Ascending aorta (tissue), 2 donors: ENCODE results near the gene WDFY3. TPM values are rescaled to one million over a fixed set of nuclear protein-coding genes. Genes with fewer than 3 reads are reported as not detected.

Experiments
- DNase-seq, 2 donors: peaks; one replicate each; pipeline ENCODE4 v3.0.0-alpha.2; 2019; ENCODE audit warnings: low spot score in 2 of 2
- H3K27ac ChIP-seq, 2 donors: fragments of 200-600 bp; sonication (generic); one replicate each; pipeline ENCODE4 v1.5.1; 2016 to 2017; ENCODE audit warnings: mild to moderate bottlenecking in 1 of 2
- H3K27me3 ChIP-seq: fragments of 200-600 bp; sonication (generic); one replicate; pipeline ENCODE4 v1.5.1; 2017
- H3K36me3 ChIP-seq, 2 donors: fragments of 200-600 bp; sonication (generic); one replicate each; pipeline ENCODE4 v1.5.1; 2016
- H3K4me1 ChIP-seq, 2 donors: fragments of 200-600 bp; sonication (generic); one replicate each; pipeline ENCODE4 v1.5.1; 2016 to 2017; ENCODE audit warnings: mild to moderate bottlenecking in 1 of 2
- H3K4me3 ChIP-seq, 2 donors: fragments of 200-600 bp; sonication (generic); one replicate each; pipeline ENCODE4 v1.5.1; 2016 to 2017; ENCODE audit warnings: mild to moderate bottlenecking in 1 of 2
- H3K9me3 ChIP-seq, 2 donors: fragments of 200-600 bp; sonication (generic); one replicate each; pipeline ENCODE4 v1.5.1; 2016
- intact Hi-C: fragments of 100-400 bp; cut with DNase I; formaldehyde crosslinking; loops from one replicate; pipeline ENCODE4 v1.15.1; 2023
- total RNA-seq: library from RNA; depleted of rRNA; stranded (reverse); fragments of >200 nt; gene quantifications from one replicate; pipeline ENCODE4 v1.1.0, GENCODE V29; 2016
- TF ChIP-seq, protein P1 (sequence below), 3 experiments: fragments of 200-600 bp in 2 of 3; fragments of 450-650 bp in 1 of 3; sonication (generic) in 2 of 3; IDR thresholded peaks; one replicate each; pipeline ENCODE4 v1.5.1; 2016 to 2019; ENCODE audit warnings: antibody characterized with exemption in 3 of 3, mild to moderate bottlenecking in 1 of 3, moderate library complexity in 1 of 3

Gene WDFY3
- total RNA-seq, 1 donor from 2014 or later, result 30.2 TPM

DNA sequence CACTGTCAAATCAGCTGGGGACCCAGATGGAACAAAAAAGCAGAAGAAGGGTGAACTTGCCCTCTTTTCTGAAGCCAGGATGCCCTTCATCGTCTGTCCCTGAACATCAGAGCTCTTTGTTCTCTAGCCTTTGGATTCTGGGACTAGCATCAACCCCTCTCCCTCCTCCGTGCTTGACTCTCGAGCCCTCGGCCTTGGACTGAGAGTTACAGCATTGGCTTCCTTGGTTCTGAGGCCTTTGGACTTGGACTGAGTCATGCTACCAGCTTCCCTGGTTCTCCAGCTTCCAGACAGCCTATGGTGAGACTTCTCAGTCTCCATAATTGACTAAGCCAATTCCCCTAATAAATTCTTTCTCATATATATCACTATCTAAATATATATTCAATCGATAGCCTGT, 38.4 kb downstream of the WDFY3 start:
- Histone ChIP-seq H3K4me3 (no peak overlapping the region), H3K27me3 (no peaks in the 10 kb centered on the region), H3K4me1 (peaks cover 0 to 18% of the 10 kb centered on the region in 2 donors), H3K27ac (no peak overlapping the region), H3K36me3 (peaks cover 0 to 7% of the 10 kb centered on the region in 2 donors), H3K9me3 (no peaks in the 10 kb centered on the region)
- no peak for DNase-seq
- intact Hi-C loops, result no loop called here
- TF ChIP-seq, protein P1, sequence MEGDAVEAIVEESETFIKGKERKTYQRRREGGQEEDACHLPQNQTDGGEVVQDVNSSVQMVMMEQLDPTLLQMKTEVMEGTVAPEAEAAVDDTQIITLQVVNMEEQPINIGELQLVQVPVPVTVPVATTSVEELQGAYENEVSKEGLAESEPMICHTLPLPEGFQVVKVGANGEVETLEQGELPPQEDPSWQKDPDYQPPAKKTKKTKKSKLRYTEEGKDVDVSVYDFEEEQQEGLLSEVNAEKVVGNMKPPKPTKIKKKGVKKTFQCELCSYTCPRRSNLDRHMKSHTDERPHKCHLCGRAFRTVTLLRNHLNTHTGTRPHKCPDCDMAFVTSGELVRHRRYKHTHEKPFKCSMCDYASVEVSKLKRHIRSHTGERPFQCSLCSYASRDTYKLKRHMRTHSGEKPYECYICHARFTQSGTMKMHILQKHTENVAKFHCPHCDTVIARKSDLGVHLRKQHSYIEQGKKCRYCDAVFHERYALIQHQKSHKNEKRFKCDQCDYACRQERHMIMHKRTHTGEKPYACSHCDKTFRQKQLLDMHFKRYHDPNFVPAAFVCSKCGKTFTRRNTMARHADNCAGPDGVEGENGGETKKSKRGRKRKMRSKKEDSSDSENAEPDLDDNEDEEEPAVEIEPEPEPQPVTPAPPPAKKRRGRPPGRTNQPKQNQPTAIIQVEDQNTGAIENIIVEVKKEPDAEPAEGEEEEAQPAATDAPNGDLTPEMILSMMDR (IDR thresholded peaks at IDR 0.05), result no peak

DNA sequence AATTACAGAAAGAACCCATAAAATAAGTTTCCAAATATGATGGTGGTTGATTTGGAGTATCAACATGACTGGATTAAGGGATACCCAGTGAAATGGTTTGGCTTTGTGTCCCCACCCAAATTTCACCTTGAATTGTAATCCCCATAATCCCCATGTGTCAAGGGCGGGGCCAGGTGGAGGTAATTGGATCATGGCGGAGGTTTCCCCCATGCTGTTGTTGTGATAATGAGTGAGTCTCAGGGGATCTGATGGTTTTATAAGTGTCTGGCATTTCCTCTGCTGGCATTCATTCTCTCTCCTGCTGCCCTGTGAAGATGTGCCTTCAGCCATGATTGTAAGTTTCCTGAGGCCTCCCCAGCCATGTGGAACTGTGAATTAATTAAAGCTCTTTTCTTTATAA, 39.1 kb downstream of the WDFY3 start:
- DNase-seq, result no peak
- peaks cover 0 to 7% of the 10 kb centered on the region in 2 donors for H3K36me3 ChIP-seq
- H3K4me1 ChIP-seq, result peaks cover 0 to 11% of the 10 kb centered on the region in 2 donors
- no peaks in the 10 kb centered on the region for H3K27me3 ChIP-seq
- intact Hi-C loops, result no loop called here
- H3K9me3 ChIP-seq, result no peaks in the 10 kb centered on the region
- TF ChIP-seq, protein P1 (IDR thresholded peaks at IDR 0.05), result no peak
- H3K27ac ChIP-seq, result no peak overlapping the region
- H3K4me3 ChIP-seq, result no peak overlapping the region

DNA sequence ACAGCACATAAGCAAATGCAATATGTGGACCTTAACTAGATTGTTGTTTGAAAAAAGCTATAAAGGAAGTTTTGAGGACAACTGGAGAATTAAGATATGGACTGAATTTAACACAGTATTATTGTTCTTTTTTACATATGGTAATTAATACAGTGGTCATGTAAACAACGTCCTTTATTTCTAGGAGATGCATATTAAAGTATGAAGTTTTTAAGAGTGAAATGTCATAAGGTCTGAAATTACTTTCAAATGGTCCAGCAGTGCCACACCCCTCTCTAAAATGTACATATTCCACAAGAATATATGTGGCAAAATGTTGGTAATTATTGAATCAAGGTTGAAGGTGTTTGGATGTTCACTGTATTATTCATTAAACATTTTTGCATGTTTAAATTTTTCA, 40.9 kb downstream of the WDFY3 start:
- TF ChIP-seq, protein P1 (IDR thresholded peaks at IDR 0.05), result no peak

DNA sequence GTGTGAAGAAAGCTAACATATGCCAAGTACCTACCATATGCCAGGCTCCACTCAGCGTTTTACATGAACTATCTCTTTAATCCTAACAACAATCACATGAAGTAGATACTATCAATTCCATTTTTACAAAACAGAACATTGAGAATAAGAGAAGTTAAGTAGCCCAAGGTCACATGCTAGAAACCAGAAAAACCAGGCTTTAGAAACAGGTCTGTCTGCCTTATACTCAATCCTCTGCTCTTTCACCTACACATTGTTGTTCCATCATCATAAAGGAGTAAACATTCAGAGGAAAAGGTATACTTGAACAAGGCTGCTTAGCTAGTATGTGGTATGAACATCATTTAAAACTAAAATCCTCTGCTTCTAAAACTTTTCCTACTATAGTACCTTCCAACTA, 42.1 kb downstream of the WDFY3 start:
- Histone ChIP-seq H3K9me3 (no peaks in the 10 kb centered on the region), H3K36me3 (peaks cover 0 to 6% of the 10 kb centered on the region in 2 donors), H3K27me3 (no peaks in the 10 kb centered on the region), H3K27ac (no peak overlapping the region), H3K4me1 (peaks cover 0 to 9% of the 10 kb centered on the region in 2 donors), H3K4me3 (no peak overlapping the region)
- TF ChIP-seq, protein P1 (IDR thresholded peaks at IDR 0.05), result no peak
- intact Hi-C loops, result no loop called here
- no peak for DNase-seq

More for the DNA sequence above, 40.9 kb downstream of the WDFY3 start:
- Histone ChIP-seq H3K36me3 (peaks cover 0 to 7% of the 10 kb centered on the region in 2 donors), H3K27ac (no peak overlapping the region), H3K27me3 (no peaks in the 10 kb centered on the region), H3K9me3 (no peaks in the 10 kb centered on the region), H3K4me3 (no peak overlapping the region), H3K4me1 (peaks cover 0 to 4% of the 10 kb centered on the region in 2 donors)
- no peak for DNase-seq
- intact Hi-C loops, result no loop called here

DNA sequence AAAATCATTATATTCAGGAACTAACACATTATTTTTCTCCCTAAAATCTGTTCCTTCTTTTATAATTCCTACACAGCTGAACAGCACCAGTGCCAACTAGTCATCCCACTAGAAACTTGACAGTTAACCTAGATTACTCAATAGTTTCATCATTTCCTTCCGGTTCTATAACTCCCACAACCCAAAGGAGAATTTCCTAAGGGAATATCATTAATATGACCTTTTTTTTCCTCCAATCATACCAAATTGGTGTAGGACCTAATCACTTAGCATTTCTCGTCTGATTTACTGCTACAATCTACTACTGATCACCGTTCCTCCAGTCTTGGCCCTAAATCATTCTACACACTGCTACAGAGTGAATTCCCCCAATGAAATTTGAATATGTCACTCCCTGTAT, 45.9 kb downstream of the WDFY3 start:
- intact Hi-C loops, result no loop called here
- no peaks in the 10 kb centered on the region for H3K36me3 ChIP-seq
- DNase-seq, result no peak
- TF ChIP-seq, protein P1 (IDR thresholded peaks at IDR 0.05), result no peak
- H3K27me3 ChIP-seq, result no peaks in the 10 kb centered on the region
- no peaks in the 10 kb centered on the region for H3K9me3 ChIP-seq
- no peak overlapping the region for H3K4me3 ChIP-seq
- no peak overlapping the region for H3K27ac ChIP-seq
- H3K4me1 ChIP-seq, result peaks cover 0 to 25% of the 10 kb centered on the region in 2 donors
